HepG2 (cell line): ENCODE data around the gene ABCC3. TPM values are rescaled to one million over a fixed set of nuclear protein-coding genes. Genes with fewer than 3 reads are reported as not detected.

Experiments
- ARNT2 ChIP-seq: sonication (generic); formaldehyde crosslinking; IDR thresholded peaks from 2 replicates; pipeline ENCODE4 v1.8.0; 2022; ENCODE audit warnings: mild to moderate bottlenecking, low read depth, missing genetic modification reagents, moderate library complexity
- DR1 ChIP-seq: sonication (generic); formaldehyde crosslinking; IDR thresholded peaks from 2 replicates; pipeline ENCODE4 v1.8.0; 2021; ENCODE audit warnings: mild to moderate bottlenecking, missing genetic modification reagents, inconsistent platforms
- HCFC1 ChIP-seq: fragments of 150-350 bp; IDR thresholded peaks from 2 replicates; pipeline ENCODE4 v1.6.1; 2014; ENCODE audit warnings: low read depth, low read length
- KMT2B ChIP-seq: IDR thresholded peaks from 2 replicates; pipeline ENCODE4 v1.6.1; 2016; ENCODE audit warnings: missing genetic modification reagents, missing compliant biosample characterization
- NFE2 ChIP-seq: sonication (generic); formaldehyde crosslinking; IDR thresholded peaks from 2 replicates; pipeline ENCODE4 v1.4.0; 2020; ENCODE audit warnings: missing genetic modification reagents
- ZFYVE20 ChIP-seq: sonication (generic); formaldehyde crosslinking; IDR thresholded peaks from 2 replicates; pipeline ENCODE4 v1.8.0; 2023; ENCODE audit warnings: low read depth, mild to moderate bottlenecking, moderate library complexity, missing genetic modification reagents, borderline replicate concordance
- ZNF720 ChIP-seq: sonication (generic); formaldehyde crosslinking; IDR thresholded peaks from 2 replicates; pipeline ENCODE4 v1.4.0; 2020; ENCODE audit warnings: missing genetic modification reagents
- ZNF788 ChIP-seq: sonication (generic); formaldehyde crosslinking; IDR thresholded peaks from 2 replicates; pipeline ENCODE4 v1.5.0; 2020; ENCODE audit warnings: mild to moderate bottlenecking, missing genetic modification reagents, borderline replicate concordance
- polyA plus RNA-seq, 8 experiments: library from polyadenylated mRNA; depleted of rRNA in 3 of 8; stranded (reverse) in 7 of 8; unstranded in 1 of 8; fragments of >200 nt; fragmentation: Illumina TruSeq in 4 of 8; extraction: Trizol in 4 of 8; gene quantifications; 2 replicates each; pipeline versions ENCODE4 v1.2.1 to v1.2.3, GENCODE V29; 2011 to 2016; ENCODE audit warnings: low read depth in 4 of 8, missing spikeins in 1 of 8, mixed read lengths in 1 of 8; ENCODE audit not compliant: insufficient read depth in 1 of 8
- total RNA-seq, 5 experiments: library from RNA; depleted of rRNA; stranded (reverse); fragments of >200 nt; fragmentation: Illumina TruSeq; extraction: Trizol; gene quantifications; 2 replicates each; pipeline ENCODE4 v1.2.3, GENCODE V29; 2016; ENCODE audit warnings: low read depth in 1 of 5
- TF ChIP-seq, protein P1 (sequence below): sonication (generic); formaldehyde crosslinking; IDR thresholded peaks from 2 replicates; pipeline ENCODE4 v1.9.0; 2021; ENCODE audit warnings: mild to moderate bottlenecking, missing genetic modification reagents
- TF ChIP-seq, protein P2 (sequence below): sonication (generic); formaldehyde crosslinking; IDR thresholded peaks from 2 replicates; pipeline ENCODE4 v1.5.1; 2020; ENCODE audit warnings: missing genetic modification reagents, mild to moderate bottlenecking, borderline replicate concordance
- TF ChIP-seq, protein P3 (sequence below): sonication (generic); formaldehyde crosslinking; IDR thresholded peaks from 2 replicates; pipeline ENCODE4 v1.4.0; 2020; ENCODE audit warnings: missing genetic modification reagents, low read depth, mild to moderate bottlenecking, borderline replicate concordance
- TF ChIP-seq, protein P4 (sequence below): IDR thresholded peaks from 2 replicates; pipeline ENCODE4 v1.6.1; 2018; ENCODE audit warnings: missing genetic modification reagents
- TF ChIP-seq, protein P5 (sequence below): fragments of 450-650 bp; IDR thresholded peaks from 2 replicates; pipeline ENCODE4 v1.6.1; 2016
- TF ChIP-seq, protein P6 (sequence below): sonication (generic); formaldehyde crosslinking; IDR thresholded peaks from 2 replicates; pipeline ENCODE4 v1.8.1; 2022; ENCODE audit warnings: low read depth, mild to moderate bottlenecking, missing genetic modification reagents

ABCC3 gene
- total and polyA plus RNA-seq, 2 of the 13 experiments (the other 11 are each of a cell fraction or from before 2014, with no cell fraction given), result 25.2 to 50.7 TPM

DNA sequence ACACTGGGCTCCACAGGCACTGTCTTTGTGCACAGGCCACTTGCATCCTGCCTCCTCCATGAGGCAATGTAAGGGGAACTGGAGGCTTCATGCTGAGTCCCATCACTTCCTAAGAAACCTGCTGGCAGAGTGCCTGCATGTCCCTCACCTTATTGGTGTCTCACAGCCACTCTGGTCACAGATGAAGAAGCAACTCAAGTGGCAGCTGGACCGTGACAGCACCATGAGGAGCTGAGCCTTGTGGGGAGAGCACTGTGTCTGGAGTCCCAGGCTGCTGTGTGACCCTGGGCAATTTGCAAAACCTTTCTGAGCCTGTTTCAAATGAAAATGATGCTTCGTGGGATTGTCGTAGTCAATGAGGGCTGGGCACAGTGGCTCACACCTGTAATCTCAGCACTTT, 53.6 kb downstream of the ABCC3 start (continued):
- TF ChIP-seq, protein P1, sequence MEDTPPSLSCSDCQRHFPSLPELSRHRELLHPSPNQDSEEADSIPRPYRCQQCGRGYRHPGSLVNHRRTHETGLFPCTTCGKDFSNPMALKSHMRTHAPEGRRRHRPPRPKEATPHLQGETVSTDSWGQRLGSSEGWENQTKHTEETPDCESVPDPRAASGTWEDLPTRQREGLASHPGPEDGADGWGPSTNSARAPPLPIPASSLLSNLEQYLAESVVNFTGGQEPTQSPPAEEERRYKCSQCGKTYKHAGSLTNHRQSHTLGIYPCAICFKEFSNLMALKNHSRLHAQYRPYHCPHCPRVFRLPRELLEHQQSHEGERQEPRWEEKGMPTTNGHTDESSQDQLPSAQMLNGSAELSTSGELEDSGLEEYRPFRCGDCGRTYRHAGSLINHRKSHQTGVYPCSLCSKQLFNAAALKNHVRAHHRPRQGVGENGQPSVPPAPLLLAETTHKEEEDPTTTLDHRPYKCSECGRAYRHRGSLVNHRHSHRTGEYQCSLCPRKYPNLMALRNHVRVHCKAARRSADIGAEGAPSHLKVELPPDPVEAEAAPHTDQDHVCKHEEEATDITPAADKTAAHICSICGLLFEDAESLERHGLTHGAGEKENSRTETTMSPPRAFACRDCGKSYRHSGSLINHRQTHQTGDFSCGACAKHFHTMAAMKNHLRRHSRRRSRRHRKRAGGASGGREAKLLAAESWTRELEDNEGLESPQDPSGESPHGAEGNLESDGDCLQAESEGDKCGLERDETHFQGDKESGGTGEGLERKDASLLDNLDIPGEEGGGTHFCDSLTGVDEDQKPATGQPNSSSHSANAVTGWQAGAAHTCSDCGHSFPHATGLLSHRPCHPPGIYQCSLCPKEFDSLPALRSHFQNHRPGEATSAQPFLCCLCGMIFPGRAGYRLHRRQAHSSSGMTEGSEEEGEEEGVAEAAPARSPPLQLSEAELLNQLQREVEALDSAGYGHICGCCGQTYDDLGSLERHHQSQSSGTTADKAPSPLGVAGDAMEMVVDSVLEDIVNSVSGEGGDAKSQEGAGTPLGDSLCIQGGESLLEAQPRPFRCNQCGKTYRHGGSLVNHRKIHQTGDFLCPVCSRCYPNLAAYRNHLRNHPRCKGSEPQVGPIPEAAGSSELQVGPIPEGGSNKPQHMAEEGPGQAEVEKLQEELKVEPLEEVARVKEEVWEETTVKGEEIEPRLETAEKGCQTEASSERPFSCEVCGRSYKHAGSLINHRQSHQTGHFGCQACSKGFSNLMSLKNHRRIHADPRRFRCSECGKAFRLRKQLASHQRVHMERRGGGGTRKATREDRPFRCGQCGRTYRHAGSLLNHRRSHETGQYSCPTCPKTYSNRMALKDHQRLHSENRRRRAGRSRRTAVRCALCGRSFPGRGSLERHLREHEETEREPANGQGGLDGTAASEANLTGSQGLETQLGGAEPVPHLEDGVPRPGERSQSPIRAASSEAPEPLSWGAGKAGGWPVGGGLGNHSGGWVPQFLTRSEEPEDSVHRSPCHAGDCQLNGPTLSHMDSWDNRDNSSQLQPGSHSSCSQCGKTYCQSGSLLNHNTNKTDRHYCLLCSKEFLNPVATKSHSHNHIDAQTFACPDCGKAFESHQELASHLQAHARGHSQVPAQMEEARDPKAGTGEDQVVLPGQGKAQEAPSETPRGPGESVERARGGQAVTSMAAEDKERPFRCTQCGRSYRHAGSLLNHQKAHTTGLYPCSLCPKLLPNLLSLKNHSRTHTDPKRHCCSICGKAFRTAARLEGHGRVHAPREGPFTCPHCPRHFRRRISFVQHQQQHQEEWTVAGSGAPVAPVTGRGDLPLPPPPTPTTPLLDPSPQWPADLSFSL (CRISPR knock-in tag), result no peak
- no peak for TF ChIP-seq KMT2B (CRISPR knock-in tag)
- TF ChIP-seq ZNF720 (CRISPR knock-in tag), result no peak
- no peak; the same call in 1 of the 2 replicates for TF ChIP-seq ZFYVE20 (CRISPR knock-in tag)
- no peak for TF ChIP-seq NFE2 (CRISPR knock-in tag)
- TF ChIP-seq ARNT2, result no peak
- no peak for TF ChIP-seq ZNF788 (CRISPR knock-in tag)
- TF ChIP-seq, protein P2, sequence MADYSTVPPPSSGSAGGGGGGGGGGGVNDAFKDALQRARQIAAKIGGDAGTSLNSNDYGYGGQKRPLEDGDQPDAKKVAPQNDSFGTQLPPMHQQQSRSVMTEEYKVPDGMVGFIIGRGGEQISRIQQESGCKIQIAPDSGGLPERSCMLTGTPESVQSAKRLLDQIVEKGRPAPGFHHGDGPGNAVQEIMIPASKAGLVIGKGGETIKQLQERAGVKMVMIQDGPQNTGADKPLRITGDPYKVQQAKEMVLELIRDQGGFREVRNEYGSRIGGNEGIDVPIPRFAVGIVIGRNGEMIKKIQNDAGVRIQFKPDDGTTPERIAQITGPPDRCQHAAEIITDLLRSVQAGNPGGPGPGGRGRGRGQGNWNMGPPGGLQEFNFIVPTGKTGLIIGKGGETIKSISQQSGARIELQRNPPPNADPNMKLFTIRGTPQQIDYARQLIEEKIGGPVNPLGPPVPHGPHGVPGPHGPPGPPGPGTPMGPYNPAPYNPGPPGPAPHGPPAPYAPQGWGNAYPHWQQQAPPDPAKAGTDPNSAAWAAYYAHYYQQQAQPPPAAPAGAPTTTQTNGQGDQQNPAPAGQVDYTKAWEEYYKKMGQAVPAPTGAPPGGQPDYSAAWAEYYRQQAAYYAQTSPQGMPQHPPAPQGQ (CRISPR knock-in tag), result no peak
- TF ChIP-seq, protein P3, sequence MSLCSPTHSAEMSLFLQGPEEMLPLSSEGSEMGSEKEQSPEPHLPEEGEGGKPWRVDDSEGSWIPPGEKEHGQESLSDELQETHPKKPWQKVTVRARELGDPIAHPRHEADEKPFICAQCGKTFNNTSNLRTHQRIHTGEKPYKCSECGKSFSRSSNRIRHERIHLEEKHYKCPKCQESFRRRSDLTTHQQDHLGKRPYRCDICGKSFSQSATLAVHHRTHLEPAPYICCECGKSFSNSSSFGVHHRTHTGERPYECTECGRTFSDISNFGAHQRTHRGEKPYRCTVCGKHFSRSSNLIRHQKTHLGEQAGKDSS (CRISPR knock-in tag), result peak; percentile 100
- TF ChIP-seq, protein P4, sequence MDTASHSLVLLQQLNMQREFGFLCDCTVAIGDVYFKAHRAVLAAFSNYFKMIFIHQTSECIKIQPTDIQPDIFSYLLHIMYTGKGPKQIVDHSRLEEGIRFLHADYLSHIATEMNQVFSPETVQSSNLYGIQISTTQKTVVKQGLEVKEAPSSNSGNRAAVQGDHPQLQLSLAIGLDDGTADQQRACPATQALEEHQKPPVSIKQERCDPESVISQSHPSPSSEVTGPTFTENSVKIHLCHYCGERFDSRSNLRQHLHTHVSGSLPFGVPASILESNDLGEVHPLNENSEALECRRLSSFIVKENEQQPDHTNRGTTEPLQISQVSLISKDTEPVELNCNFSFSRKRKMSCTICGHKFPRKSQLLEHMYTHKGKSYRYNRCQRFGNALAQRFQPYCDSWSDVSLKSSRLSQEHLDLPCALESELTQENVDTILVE (CRISPR knock-in tag), result no peak
- no peak for TF ChIP-seq HCFC1
- TF ChIP-seq, protein P5, sequence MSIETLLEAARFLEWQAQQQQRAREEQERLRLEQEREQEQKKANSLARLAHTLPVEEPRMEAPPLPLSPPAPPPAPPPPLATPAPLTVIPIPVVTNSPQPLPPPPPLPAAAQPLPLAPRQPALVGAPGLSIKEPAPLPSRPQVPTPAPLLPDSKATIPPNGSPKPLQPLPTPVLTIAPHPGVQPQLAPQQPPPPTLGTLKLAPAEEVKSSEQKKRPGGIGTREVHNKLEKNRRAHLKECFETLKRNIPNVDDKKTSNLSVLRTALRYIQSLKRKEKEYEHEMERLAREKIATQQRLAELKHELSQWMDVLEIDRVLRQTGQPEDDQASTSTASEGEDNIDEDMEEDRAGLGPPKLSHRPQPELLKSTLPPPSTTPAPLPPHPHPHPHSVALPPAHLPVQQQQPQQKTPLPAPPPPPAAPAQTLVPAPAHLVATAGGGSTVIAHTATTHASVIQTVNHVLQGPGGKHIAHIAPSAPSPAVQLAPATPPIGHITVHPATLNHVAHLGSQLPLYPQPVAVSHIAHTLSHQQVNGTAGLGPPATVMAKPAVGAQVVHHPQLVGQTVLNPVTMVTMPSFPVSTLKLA, result no peak
- TF ChIP-seq, protein P6, sequence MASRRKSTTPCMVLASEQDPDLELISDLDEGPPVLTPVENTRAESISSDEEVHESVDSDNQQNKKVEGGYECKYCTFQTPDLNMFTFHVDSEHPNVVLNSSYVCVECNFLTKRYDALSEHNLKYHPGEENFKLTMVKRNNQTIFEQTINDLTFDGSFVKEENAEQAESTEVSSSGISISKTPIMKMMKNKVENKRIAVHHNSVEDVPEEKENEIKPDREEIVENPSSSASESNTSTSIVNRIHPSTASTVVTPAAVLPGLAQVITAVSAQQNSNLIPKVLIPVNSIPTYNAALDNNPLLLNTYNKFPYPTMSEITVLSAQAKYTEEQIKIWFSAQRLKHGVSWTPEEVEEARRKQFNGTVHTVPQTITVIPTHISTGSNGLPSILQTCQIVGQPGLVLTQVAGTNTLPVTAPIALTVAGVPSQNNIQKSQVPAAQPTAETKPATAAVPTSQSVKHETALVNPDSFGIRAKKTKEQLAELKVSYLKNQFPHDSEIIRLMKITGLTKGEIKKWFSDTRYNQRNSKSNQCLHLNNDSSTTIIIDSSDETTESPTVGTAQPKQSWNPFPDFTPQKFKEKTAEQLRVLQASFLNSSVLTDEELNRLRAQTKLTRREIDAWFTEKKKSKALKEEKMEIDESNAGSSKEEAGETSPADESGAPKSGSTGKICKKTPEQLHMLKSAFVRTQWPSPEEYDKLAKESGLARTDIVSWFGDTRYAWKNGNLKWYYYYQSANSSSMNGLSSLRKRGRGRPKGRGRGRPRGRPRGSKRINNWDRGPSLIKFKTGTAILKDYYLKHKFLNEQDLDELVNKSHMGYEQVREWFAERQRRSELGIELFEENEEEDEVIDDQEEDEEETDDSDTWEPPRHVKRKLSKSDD (CRISPR knock-in tag), result no peak
- TF ChIP-seq DR1, result no peak
